Fibroblast of lung (primary cell): Measurements from ENCODE around the gene CPEB2. TPM values are rescaled to one million over a fixed set of nuclear protein-coding genes. Genes with fewer than 3 reads are reported as not detected.

Source experiments
- DNase-seq, 2 donors: peaks; one replicate each; pipeline versions ENCODE4 v3.0.0 to v3.0.0-alpha.2; 2010; ENCODE audit warnings: low read depth in 2 of 2
- H2AFZ ChIP-seq: 2 replicates; pipeline ENCODE4 v1.5.1; 2012; ENCODE audit warnings: low read length, control low read depth, inconsistent platforms
- H3K27ac ChIP-seq: 2 replicates; pipeline ENCODE4 v1.5.1; 2011; ENCODE audit warnings: low read length, control low read depth; ENCODE audit not compliant: insufficient read depth
- H3K27me3 ChIP-seq: 2 replicates; pipeline ENCODE4 v1.5.1; 2011; ENCODE audit warnings: mild to moderate bottlenecking, low read length; ENCODE audit not compliant: control insufficient read depth, insufficient read depth
- H3K36me3 ChIP-seq: 2 replicates; pipeline ENCODE4 v1.5.1; 2011; ENCODE audit warnings: low read length; ENCODE audit not compliant: control insufficient read depth, insufficient read depth
- H3K4me1 ChIP-seq: 2 replicates; pipeline ENCODE4 v1.5.1; 2011; ENCODE audit warnings: low read length; ENCODE audit not compliant: control insufficient read depth, insufficient read depth; ENCODE audit errors: extremely low read depth
- H3K4me2 ChIP-seq: 2 replicates; pipeline ENCODE4 v1.5.1; 2011; ENCODE audit warnings: low read length, control low read depth; ENCODE audit not compliant: insufficient read depth; ENCODE audit errors: extremely low read depth
- H3K4me3 ChIP-seq, 4 experiments: fragments of 200-600 bp in 1 of 4; sonication (generic) in 1 of 4; replicated peaks in 1 of 4; 2 replicates each; pipeline ENCODE4 v1.5.1; 2011 to 2016; ENCODE audit warnings: low read length in 4 of 4, low read depth in 3 of 4, mild to moderate bottlenecking in 3 of 4, control low read depth in 2 of 4, inconsistent platforms in 1 of 4, mixed read lengths in 1 of 4; ENCODE audit not compliant: insufficient read depth in 1 of 4; ENCODE audit errors: control extremely low read depth in 1 of 4
- H3K79me2 ChIP-seq: 2 replicates; pipeline ENCODE4 v1.5.1; 2012; ENCODE audit warnings: mild to moderate bottlenecking, low read length, inconsistent platforms; ENCODE audit not compliant: control insufficient read depth, insufficient read depth
- H3K9ac ChIP-seq: 2 replicates; pipeline ENCODE4 v1.5.1; 2011; ENCODE audit warnings: mild to moderate bottlenecking, low read length, control low read depth; ENCODE audit not compliant: insufficient read depth
- H3K9me3 ChIP-seq: 2 replicates; pipeline ENCODE4 v1.5.1; 2012; ENCODE audit warnings: low read depth, low read length; ENCODE audit not compliant: control insufficient read depth, insufficient read depth
- H4K20me1 ChIP-seq: 2 replicates; pipeline ENCODE4 v1.5.1; 2011; ENCODE audit warnings: low read length; ENCODE audit not compliant: control insufficient read depth, insufficient read depth; ENCODE audit errors: extremely low read depth
- CTCF ChIP-seq, 2 donors: IDR thresholded peaks in 1 of 2; conservative IDR thresholded peaks in 1 of 2; 1 replicate in 1 of 2; 2 replicates in 1 of 2; pipeline ENCODE4 v1.5.1; 2011 to 2012; ENCODE audit warnings: low read length in 2 of 2, control low read depth in 1 of 2, inconsistent platforms in 1 of 2, low read depth in 1 of 2, mild to moderate bottlenecking in 1 of 2
- EZH2 ChIP-seq: IDR thresholded peaks from 2 replicates; pipeline ENCODE4 v1.5.1; 2012; ENCODE audit warnings: low read length, control low read depth, mild to moderate bottlenecking; ENCODE audit errors: missing control alignments
- polyA plus RNA-seq, 2 donors: library from polyadenylated mRNA; depleted of rRNA in 1 of 2; stranded (reverse) in 1 of 2; unstranded in 1 of 2; fragments of >200 nt; gene quantifications; 2 replicates each; pipeline ENCODE4 v1.2.1, GENCODE V29; 2011 to 2012; ENCODE audit warnings: missing spikeins in 1 of 2
- total RNA-seq: library from RNA; depleted of rRNA; stranded (reverse); fragments of >200 nt; gene quantifications from 2 replicates; pipeline ENCODE4 v1.2.1, GENCODE V29; 2014

The CPEB2 gene
- total and polyA plus RNA-seq, 2 donors (not counting 1 experiment from before 2014, with no cell fraction given), result 18.6 to 19.0 TPM

- no peak overlapping the region for H3K27ac ChIP-seq
- no peaks in the 10 kb centered on the region for H3K79me2 ChIP-seq
- no peaks in the 10 kb centered on the region for H3K4me1 ChIP-seq
- H3K36me3 ChIP-seq, result peaks cover 10% of the 10 kb centered on the region
- H3K4me3 ChIP-seq, result no peak overlapping the region
- H4K20me1 ChIP-seq, result no peaks in the 10 kb centered on the region
- H3K9me3 ChIP-seq, result no peaks in the 10 kb centered on the region
- no peak overlapping the region for H3K4me2 ChIP-seq
- no peak overlapping the region for H2AFZ ChIP-seq
- TF ChIP-seq CTCF (conservative IDR thresholded peaks at IDR 0.05 in 1 of 2, IDR thresholded peaks at IDR 0.05 in 1 of 2; ENCODE audit: low read depth in 1 of 2, low read length in 2 of 2) (no peak), EZH2 (no peak)
- H3K9ac ChIP-seq, result no peak overlapping the region
- H3K27me3 ChIP-seq, result no peaks in the 10 kb centered on the region
- no peak for DNase-seq
Observed at GRCh38 chr4:15066140-15066539, 63.9 kb downstream of the CPEB2 start.

- H3K79me2 ChIP-seq, result no peaks in the 10 kb centered on the region
- H3K36me3 ChIP-seq, result peaks cover 5% of the 10 kb centered on the region
- H3K4me2 ChIP-seq, result no peak overlapping the region
- TF ChIP-seq CTCF (conservative IDR thresholded peaks at IDR 0.05 in 1 of 2, IDR thresholded peaks at IDR 0.05 in 1 of 2; ENCODE audit: low read depth in 1 of 2, low read length in 2 of 2) (no peak), EZH2 (no peak)
- H3K4me3 ChIP-seq, result no peak overlapping the region
- no peaks in the 10 kb centered on the region for H3K27me3 ChIP-seq
- H2AFZ ChIP-seq, result no peak overlapping the region
- H3K27ac ChIP-seq, result no peak overlapping the region
- H3K9ac ChIP-seq, result no peak overlapping the region
- DNase-seq, result no peak
- no peaks in the 10 kb centered on the region for H3K9me3 ChIP-seq
- no peaks in the 10 kb centered on the region for H3K4me1 ChIP-seq
- no peaks in the 10 kb centered on the region for H4K20me1 ChIP-seq
Observed at GRCh38 chr4:15068298-15068697, 66.0 kb downstream of the CPEB2 start.

GRCh38 chr4:15075875-15076274 is 73.6 kb downstream of the CPEB2 start:
- no peaks in the 10 kb centered on the region for H3K36me3 ChIP-seq
- no peaks in the 10 kb centered on the region for H3K9me3 ChIP-seq
- H3K4me1 ChIP-seq, result peaks cover 3% of the 10 kb centered on the region
- H2AFZ ChIP-seq, result no peak overlapping the region
- no peak for DNase-seq
- no peak overlapping the region for H3K4me3 ChIP-seq
- no peak overlapping the region for H3K9ac ChIP-seq
- H3K27ac ChIP-seq, result no peak overlapping the region
- H3K4me2 ChIP-seq, result no peak overlapping the region
- no peaks in the 10 kb centered on the region for H3K79me2 ChIP-seq
- TF ChIP-seq CTCF (conservative IDR thresholded peaks at IDR 0.05 in 1 of 2, IDR thresholded peaks at IDR 0.05 in 1 of 2; ENCODE audit: low read depth in 1 of 2, low read length in 2 of 2) (no peak), EZH2 (no peak)
- no peaks in the 10 kb centered on the region for H4K20me1 ChIP-seq
- no peaks in the 10 kb centered on the region for H3K27me3 ChIP-seq
